Measurements from ENCODE around the gene TMEFF1.

The TMEFF1 gene

DNA sequence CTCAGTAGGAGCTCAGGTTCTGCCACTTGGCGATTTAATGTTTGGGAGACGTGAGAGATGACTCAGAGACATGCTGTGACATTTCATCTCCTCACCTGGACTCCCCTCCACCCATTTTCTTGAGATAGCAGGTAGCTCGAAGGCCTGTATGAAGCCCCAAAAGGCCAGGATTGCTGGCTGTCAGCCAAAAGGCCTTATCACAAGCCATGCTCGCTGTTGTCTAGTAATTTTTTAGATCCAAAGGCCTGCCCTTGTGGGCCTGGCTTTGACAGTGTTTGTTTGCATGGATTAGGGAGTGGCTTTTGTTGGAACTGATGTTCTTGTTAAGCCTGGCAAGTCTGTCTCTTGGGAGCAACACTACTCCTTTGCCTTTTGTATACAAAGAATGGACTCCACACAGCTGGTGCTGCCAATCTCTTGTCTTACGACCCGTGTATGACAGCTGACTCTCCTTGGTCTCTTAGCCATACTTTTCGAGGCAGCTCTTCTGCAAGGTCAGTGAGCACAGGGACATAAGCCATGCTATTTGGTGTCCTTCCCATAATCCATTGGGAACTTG lies 127.7 kb downstream of the TMEFF1 start:
- H3K4me3 ChIP-seq (ENCODE audit: low read depth, low read length): no peak overlapping the region
- no peak overlapping the region for H3K9ac ChIP-seq (ENCODE audit: low read depth, low read length)
- peaks cover 12% of the 10 kb centered on the region for H3K4me1 ChIP-seq (ENCODE audit: control insufficient read depth, insufficient read depth, low read length)
- no peaks in the 10 kb centered on the region for H3K27me3 ChIP-seq (ENCODE audit: control insufficient read depth, insufficient read depth, low read length)
- H3K36me3 ChIP-seq (ENCODE audit: control insufficient read depth, insufficient read depth, low read length): no peaks in the 10 kb centered on the region
- no peaks in the 10 kb centered on the region for H3K9me3 ChIP-seq (ENCODE audit: control insufficient read depth, insufficient read depth, low read length)

DNA sequence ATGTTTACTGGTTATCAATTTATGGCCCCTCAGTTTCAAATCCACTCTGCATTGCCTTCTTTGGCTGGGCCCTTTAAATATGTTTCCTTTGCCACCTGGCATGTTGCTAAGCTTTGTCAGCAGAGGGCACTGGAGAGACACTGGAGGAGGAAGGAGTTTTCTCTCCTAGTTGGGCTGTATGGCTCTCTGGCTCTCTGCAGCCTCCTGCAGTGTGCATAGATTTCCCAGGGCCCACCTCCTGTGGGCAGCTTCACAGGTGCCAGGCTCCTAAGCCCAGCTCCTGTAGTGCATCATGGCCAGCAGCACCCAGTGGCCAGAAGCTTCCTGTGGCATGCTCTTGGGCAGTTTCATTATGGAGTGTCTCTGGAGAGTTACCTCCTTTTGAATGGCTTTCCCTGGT lies 128.3 kb downstream of the TMEFF1 start:
- Histone ChIP-seq H3K9ac (ENCODE audit: low read depth, low read length) (no peak overlapping the region), H3K4me3 (ENCODE audit: low read depth, low read length) (no peak overlapping the region), H3K27me3 (ENCODE audit: control insufficient read depth, insufficient read depth, low read length) (no peaks in the 10 kb centered on the region), H3K36me3 (ENCODE audit: control insufficient read depth, insufficient read depth, low read length) (no peaks in the 10 kb centered on the region), H3K4me1 (ENCODE audit: control insufficient read depth, insufficient read depth, low read length) (peaks cover 12% of the 10 kb centered on the region), H3K9me3 (ENCODE audit: control insufficient read depth, insufficient read depth, low read length) (no peaks in the 10 kb centered on the region)

DNA sequence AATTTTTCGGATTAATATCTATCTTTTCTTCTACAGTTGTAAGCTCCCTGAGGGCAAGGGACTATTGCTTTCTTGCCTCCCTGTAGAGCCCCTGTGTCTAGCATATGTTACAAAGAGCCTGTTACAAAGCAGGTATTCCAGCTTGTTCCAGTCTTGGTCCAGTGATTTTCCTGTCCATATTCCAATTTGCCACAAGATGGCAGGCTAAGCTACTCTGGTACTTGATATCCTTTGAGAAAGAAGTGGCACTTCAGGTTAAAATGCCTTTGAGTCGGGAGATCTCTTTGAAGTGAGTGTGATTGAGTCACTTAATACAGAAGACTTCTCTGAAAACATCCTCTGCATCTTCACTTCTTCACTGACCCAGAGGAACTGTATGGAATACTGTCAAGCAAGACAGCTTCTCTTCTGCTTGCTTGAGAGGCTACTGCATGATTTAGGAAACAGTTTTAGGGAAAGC lies 129.4 kb downstream of the TMEFF1 start:
- Histone ChIP-seq H3K27me3 (ENCODE audit: control insufficient read depth, insufficient read depth, low read length) (no peaks in the 10 kb centered on the region), H3K4me1 (ENCODE audit: control insufficient read depth, insufficient read depth, low read length) (peaks cover 12% of the 10 kb centered on the region), H3K36me3 (ENCODE audit: control insufficient read depth, insufficient read depth, low read length) (no peaks in the 10 kb centered on the region), H3K9ac (ENCODE audit: low read depth, low read length) (no peak overlapping the region), H3K9me3 (ENCODE audit: control insufficient read depth, insufficient read depth, low read length) (no peaks in the 10 kb centered on the region), H3K4me3 (ENCODE audit: low read depth, low read length) (no peak overlapping the region)

DNA sequence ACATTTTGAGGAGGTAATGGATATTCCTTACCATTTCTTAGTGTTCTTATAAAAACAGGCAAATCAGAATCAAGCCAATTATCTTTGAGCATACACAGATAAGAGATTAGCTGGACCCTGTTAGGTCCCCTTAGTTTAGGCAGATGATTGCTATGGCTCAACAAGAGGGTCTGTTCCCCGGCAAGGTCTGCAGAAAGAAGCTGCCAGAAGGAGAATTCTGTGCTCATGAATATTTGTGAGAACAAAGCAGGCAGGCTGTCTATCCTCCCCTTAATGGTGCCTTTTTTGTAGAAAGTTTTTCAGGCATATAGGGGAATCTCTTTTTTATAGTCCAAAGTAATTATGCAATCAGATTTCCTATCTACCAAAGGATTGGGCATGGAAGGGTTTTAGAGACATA lies 132.5 kb downstream of the TMEFF1 start:
- Histone ChIP-seq H3K36me3 (ENCODE audit: control insufficient read depth, insufficient read depth, low read length) (no peaks in the 10 kb centered on the region), H3K9ac (ENCODE audit: low read depth, low read length) (no peak overlapping the region), H3K9me3 (ENCODE audit: control insufficient read depth, insufficient read depth, low read length) (no peaks in the 10 kb centered on the region), H3K4me1 (ENCODE audit: control insufficient read depth, insufficient read depth, low read length) (peaks cover 7% of the 10 kb centered on the region), H3K4me3 (ENCODE audit: low read depth, low read length) (no peak overlapping the region), H3K27me3 (ENCODE audit: control insufficient read depth, insufficient read depth, low read length) (no peaks in the 10 kb centered on the region)

DNA sequence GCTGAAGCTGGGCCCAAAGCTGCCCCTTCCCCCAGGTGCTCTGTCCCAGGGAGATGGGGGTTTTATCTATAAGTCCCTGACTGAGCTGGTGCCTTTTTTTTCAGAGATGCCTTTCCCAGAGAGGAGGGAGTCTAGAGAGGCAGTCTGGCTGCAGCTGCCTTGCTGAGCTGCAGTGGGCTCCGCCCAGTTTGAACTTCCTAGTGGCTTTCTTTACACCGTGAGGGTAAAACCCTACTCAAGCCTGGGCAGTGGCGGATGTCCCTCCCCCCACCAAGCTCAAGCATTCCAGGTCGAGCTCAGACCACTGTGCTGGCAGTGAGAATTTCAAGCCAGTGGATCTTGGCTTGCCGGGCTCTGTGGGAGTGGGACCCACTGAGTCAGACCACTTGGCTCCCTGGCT lies 146.2 kb downstream of the TMEFF1 start:
- Histone ChIP-seq H3K36me3 (ENCODE audit: control insufficient read depth, insufficient read depth, low read length) (no peaks in the 10 kb centered on the region), H3K9ac (ENCODE audit: low read depth, low read length) (no peak overlapping the region), H3K27me3 (ENCODE audit: control insufficient read depth, insufficient read depth, low read length) (no peaks in the 10 kb centered on the region), H3K4me3 (ENCODE audit: low read depth, low read length) (no peak overlapping the region), H3K9me3 (ENCODE audit: control insufficient read depth, insufficient read depth, low read length) (no peaks in the 10 kb centered on the region), H3K4me1 (ENCODE audit: control insufficient read depth, insufficient read depth, low read length) (no peaks in the 10 kb centered on the region)

DNA sequence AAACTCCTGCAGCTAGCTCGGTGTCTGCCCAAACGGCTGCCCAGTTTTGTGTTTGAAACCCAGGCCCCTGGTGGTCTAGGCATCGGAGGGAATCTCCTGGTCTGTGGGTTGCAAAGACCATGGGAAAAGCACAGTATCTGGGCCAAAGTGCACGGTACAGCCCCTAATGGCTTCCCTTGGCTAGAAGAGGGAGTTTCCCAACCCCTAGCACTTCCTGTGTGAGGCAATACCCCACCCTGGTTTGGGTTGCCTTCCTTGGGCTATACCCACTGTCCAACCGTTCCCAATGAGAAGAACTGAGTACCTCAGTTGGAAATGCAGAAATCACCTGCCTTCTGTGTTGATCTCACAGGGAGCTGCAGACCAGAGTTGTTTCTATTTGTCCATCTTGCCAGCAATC lies 146.7 kb downstream of the TMEFF1 start:
- H3K36me3 ChIP-seq (ENCODE audit: control insufficient read depth, insufficient read depth, low read length): no peaks in the 10 kb centered on the region
- no peaks in the 10 kb centered on the region for H3K27me3 ChIP-seq (ENCODE audit: control insufficient read depth, insufficient read depth, low read length)
- no peak overlapping the region for H3K9ac ChIP-seq (ENCODE audit: low read depth, low read length)
- no peaks in the 10 kb centered on the region for H3K9me3 ChIP-seq (ENCODE audit: control insufficient read depth, insufficient read depth, low read length)
- no peak overlapping the region for H3K4me3 ChIP-seq (ENCODE audit: low read depth, low read length)
- H3K4me1 ChIP-seq (ENCODE audit: control insufficient read depth, insufficient read depth, low read length): no peaks in the 10 kb centered on the region

DNA sequence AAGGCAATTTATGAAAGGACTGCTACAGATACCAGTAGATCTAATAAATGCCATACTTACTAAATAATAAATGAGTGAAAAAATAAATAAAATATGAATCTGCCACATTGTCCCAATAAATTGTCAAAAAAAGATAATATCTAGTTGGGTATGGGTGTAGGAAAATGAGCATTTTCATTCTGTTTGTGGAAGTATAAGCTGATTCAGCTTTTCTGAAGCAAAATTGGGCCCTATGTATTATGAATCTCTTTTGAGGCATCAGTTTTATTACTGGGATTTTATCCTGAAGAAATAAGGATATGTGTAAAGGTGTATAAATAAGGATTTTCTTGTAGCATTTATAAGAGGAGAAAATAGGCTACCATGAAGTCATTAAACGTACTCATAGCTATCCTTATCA lies 151.0 kb downstream of the TMEFF1 start:
- no peaks in the 10 kb centered on the region for H3K27me3 ChIP-seq (ENCODE audit: control insufficient read depth, insufficient read depth, low read length)
- no peak overlapping the region for H3K4me3 ChIP-seq (ENCODE audit: low read depth, low read length)
- H3K9me3 ChIP-seq (ENCODE audit: control insufficient read depth, insufficient read depth, low read length): no peaks in the 10 kb centered on the region
- H3K4me1 ChIP-seq (ENCODE audit: control insufficient read depth, insufficient read depth, low read length): no peaks in the 10 kb centered on the region
- H3K36me3 ChIP-seq (ENCODE audit: control insufficient read depth, insufficient read depth, low read length): no peaks in the 10 kb centered on the region
- no peak overlapping the region for H3K9ac ChIP-seq (ENCODE audit: low read depth, low read length)

DNA sequence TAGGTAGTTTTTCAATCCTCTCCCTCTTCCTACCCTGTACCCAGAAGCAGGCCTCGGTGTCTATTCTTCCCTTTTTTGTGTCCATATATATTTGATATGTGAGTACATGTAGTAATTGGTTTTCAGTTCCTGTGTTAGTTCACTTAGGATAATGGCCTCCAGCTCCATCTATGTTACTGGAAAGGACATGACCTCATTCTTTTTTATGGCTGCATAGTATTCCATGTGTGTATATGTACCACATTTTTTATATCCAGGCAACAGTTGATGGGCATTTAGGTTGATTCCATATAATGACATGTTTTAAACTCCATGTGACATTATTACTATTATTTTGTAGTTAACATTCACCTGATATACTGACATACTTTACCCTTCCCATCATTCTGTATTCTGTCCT lies 154.0 kb downstream of the TMEFF1 start:
- H3K9me3 ChIP-seq (ENCODE audit: control insufficient read depth, insufficient read depth, low read length): no peaks in the 10 kb centered on the region
- no peaks in the 10 kb centered on the region for H3K36me3 ChIP-seq (ENCODE audit: control insufficient read depth, insufficient read depth, low read length)
- no peaks in the 10 kb centered on the region for H3K27me3 ChIP-seq (ENCODE audit: control insufficient read depth, insufficient read depth, low read length)
- H3K9ac ChIP-seq (ENCODE audit: low read depth, low read length): no peak overlapping the region
- H3K4me3 ChIP-seq (ENCODE audit: low read depth, low read length): no peak overlapping the region
- H3K4me1 ChIP-seq (ENCODE audit: control insufficient read depth, insufficient read depth, low read length): no peaks in the 10 kb centered on the region

All from iPS-15b (cell line).